ENCODE measurements around the gene BLOC1S3. TPM values are rescaled to one million over a fixed set of nuclear protein-coding genes. Genes with fewer than 3 reads are reported as not detected.

Gene BLOC1S3
- total RNA-seq, 6 experiments from 2014 or later, result 10.5 to 14.2 (median 12.2) TPM

DNA sequence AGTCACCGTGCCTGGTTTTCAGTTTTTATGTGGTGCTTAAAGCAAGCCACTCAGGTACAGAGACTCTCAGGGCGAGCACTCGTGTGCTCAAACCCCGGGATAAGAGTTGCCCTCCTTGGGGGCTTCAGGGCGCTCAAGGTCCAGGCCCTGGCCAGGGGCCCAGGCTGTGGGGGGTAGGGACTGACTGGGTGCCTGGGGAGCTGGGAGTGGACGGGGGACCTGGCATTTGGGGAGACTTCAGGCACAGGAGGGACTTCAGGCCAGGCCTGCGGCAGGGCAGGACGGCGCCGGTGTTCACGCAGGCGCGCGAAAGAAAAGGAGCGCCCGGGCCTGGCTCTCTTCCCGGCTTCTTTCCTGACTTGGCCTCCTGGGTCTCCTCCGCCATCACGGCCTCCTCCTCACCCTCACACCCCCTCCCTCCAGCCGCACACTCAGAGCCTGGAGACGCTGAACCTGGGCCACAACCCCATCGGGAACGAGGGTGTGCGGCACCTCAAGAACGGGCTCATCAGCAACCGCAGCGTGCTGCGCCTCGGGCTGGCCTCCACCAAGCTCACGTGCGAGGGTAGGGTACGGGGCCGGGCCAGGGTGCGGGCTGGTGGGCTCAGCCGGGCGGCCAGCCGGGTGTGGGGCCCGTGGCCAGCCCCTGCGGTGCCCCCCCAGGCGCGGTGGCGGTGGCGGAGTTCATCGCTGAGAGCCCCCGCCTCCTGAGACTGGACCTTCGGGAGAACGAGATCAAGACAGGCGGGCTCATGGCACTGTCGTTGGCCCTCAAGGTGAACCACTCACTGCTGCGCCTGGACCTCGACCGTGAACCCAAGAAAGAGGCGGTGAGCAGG, 33.9 kb upstream of the BLOC1S3 start:
- no peaks in the 10 kb centered on the region for H3K4me1 Mint-ChIP-seq (ENCODE audit: low read depth)

DNA sequence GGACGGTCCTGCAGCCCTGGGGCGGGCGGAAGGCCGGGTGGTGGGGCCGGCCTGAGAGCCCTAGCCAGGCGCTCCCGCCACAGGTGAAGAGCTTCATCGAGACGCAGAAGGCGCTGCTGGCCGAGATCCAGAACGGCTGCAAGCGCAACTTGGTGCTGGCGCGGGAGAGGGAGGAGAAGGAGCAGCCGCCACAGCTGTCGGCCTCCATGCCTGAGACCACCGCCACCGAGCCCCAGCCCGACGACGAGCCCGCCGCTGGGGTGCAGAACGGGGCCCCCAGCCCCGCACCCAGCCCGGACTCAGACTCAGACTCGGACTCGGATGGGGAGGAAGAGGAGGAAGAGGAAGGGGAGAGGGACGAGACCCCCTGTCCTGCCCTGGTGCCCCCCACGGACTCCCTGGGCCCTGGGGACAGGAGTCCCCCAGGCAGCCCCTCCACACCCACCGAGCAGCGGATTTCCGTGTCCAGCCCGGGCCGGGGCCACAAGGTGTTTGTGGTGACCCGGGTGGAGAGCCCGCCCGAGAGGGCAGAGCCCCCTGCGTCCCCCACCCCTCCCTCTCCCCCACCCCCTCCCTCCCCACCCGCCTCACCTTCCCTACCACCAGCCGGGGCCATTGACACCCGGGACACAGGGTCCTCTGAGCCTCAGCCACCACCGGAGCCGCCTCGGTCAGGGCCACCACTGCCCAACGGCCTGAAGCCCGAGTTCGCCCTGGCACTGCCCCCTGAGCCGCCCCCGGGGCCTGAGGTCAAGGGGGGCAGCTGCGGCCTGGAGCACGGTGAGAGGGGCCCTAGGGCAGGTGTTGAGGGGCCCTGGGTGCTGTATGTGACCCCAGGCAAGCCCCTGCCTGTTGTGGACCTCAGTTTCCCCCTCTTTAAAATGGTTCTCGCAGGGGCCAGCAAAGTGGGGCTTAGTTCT, 33.1 kb upstream of the BLOC1S3 start:
- TF ChIP-seq, protein P1, sequence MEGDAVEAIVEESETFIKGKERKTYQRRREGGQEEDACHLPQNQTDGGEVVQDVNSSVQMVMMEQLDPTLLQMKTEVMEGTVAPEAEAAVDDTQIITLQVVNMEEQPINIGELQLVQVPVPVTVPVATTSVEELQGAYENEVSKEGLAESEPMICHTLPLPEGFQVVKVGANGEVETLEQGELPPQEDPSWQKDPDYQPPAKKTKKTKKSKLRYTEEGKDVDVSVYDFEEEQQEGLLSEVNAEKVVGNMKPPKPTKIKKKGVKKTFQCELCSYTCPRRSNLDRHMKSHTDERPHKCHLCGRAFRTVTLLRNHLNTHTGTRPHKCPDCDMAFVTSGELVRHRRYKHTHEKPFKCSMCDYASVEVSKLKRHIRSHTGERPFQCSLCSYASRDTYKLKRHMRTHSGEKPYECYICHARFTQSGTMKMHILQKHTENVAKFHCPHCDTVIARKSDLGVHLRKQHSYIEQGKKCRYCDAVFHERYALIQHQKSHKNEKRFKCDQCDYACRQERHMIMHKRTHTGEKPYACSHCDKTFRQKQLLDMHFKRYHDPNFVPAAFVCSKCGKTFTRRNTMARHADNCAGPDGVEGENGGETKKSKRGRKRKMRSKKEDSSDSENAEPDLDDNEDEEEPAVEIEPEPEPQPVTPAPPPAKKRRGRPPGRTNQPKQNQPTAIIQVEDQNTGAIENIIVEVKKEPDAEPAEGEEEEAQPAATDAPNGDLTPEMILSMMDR (IDR thresholded peaks at IDR 0.05), result no peak
- H3K27me3 Mint-ChIP-seq (ENCODE audit: insufficient read depth), result peaks cover 2% of the 10 kb centered on the region; the same call in 1 of the 2 replicates
- H3K4me3 Mint-ChIP-seq, result no peak overlapping the region
- no peaks in the 10 kb centered on the region for H3K9me3 Mint-ChIP-seq
- no peak overlapping the region for H3K27ac Mint-ChIP-seq
- H3K36me3 Mint-ChIP-seq (ENCODE audit: low read depth), result peaks cover 4% of the 10 kb centered on the region; the same call in 1 of the 2 replicates
- H3K4me1 Mint-ChIP-seq (ENCODE audit: low read depth), result no peaks in the 10 kb centered on the region
- DNase-seq, result no peak

More for the DNA sequence above, 33.9 kb upstream of the BLOC1S3 start:
- Mint-ChIP-seq H3K27me3 (ENCODE audit: insufficient read depth) (peaks cover 2% of the 10 kb centered on the region; the same call in 1 of the 2 replicates), H3K9me3 (no peaks in the 10 kb centered on the region), H3K4me3 (no peak overlapping the region), H3K36me3 (ENCODE audit: low read depth) (no peaks in the 10 kb centered on the region), H3K27ac (no peak overlapping the region)
- TF ChIP-seq, protein P1 (IDR thresholded peaks at IDR 0.05), result no peak
- DNase-seq, result no peak

DNA sequence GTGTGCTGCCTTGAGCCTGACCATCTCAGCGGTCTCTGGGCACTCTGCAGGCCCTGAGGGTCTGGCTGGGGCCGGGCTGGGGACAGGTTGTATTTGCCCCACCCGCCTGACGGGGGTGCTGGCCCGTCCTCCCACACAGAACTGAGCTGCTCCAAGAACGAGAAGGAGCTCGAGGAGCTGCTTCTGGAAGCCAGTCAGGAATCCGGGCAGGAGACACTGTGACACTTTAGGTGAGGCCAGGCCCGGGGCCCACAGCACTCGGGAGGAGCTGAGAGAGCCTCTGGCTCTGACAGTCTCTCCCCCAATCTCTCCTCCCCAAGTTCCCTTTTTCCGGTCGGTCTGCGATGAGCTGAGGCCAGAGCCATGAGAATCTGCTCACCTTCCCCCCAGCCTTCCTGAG, 32.3 kb upstream of the BLOC1S3 start:
- TF ChIP-seq, protein P1 (IDR thresholded peaks at IDR 0.05), result no peak; the same call in 1 of the 2 replicates
- H3K27me3 Mint-ChIP-seq (ENCODE audit: insufficient read depth), result peaks cover 2% of the 10 kb centered on the region; the same call in 1 of the 2 replicates
- peaks cover 4% of the 10 kb centered on the region; the same call in 1 of the 2 replicates for H3K36me3 Mint-ChIP-seq (ENCODE audit: low read depth)
- no peaks in the 10 kb centered on the region for H3K4me1 Mint-ChIP-seq (ENCODE audit: low read depth)
- H3K27ac Mint-ChIP-seq, result no peak overlapping the region
- H3K9me3 Mint-ChIP-seq, result no peaks in the 10 kb centered on the region
- H3K4me3 Mint-ChIP-seq, result no peak overlapping the region
- DNase-seq, result no peak

DNA sequence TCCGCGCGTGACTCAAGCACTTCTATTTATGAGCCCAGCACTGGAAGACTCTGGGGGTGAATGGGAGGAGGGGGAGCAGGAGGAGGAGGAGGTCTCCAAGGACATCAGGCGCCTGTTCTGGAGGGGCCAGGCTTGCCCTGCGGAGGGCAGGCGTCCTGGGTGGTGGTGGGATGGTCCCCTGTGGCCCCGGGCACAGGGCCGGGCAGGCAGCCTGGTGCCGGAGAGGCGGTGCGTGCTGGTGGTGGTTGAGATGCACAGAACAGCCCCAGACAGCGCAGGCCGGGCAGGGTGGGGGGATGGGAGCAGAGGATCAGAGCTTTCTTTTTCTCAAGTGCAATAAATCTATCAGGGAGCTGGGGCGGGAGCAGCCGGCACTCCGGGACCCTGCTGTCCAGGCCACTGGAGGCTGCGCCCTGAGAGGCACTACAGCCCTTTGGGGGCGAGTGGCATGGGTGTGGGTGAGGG, 31.8 kb upstream of the BLOC1S3 start:
- no peak for DNase-seq
- Mint-ChIP-seq H3K27me3 (ENCODE audit: insufficient read depth) (peaks cover 4% of the 10 kb centered on the region), H3K36me3 (ENCODE audit: low read depth) (peaks cover 4% of the 10 kb centered on the region; the same call in 1 of the 2 replicates), H3K9me3 (no peaks in the 10 kb centered on the region), H3K27ac (no peak overlapping the region), H3K4me3 (no peak overlapping the region), H3K4me1 (ENCODE audit: low read depth) (no peaks in the 10 kb centered on the region)
- TF ChIP-seq, protein P1 (IDR thresholded peaks at IDR 0.05), result no peak

DNA sequence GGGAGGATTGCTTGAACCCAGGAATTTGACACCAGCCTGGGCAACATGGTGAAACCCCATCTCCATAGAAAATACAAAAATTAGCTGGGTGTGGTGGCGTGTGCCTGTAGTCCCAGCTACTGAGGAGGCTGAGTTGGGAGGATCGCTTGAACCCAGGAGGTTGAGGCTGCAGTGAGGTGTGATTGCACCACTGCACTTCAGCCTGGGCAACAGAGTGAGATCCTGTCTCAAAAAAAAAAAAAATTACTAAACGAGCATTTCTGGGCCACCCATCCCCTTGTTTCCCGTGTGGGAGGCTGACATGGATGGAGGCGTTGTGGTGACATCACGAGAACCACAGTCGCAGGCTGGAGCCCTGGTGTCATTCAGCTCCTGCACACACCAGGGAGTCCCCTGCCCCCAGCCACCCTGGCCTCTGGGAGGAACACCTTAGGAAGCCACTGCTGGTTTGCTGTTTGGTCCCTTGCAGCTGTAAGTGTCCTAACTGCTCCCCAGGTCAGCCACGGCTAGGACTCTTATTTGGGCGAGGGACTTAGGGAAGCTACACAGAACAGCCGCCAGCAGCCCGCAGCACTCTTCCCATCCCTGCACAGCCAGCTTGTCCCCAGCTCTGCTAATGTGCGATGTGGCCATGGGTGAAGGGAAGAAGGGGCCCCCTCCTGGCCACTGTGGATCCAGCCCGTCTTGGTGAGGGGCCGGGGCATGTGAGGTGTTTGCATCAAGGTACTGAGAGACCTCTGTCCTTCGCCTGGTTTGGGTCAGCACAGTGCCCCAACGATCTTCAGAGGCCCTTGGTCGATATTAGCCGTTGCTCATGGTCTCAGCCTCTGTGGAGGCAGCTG, 30.5 kb upstream of the BLOC1S3 start:
- Mint-ChIP-seq H3K36me3 (ENCODE audit: low read depth) (peaks cover 4% of the 10 kb centered on the region; the same call in 1 of the 2 replicates), H3K27ac (no peak overlapping the region), H3K9me3 (no peaks in the 10 kb centered on the region), H3K27me3 (ENCODE audit: insufficient read depth) (peaks cover 9% of the 10 kb centered on the region), H3K4me1 (ENCODE audit: low read depth) (no peaks in the 10 kb centered on the region), H3K4me3 (no peak overlapping the region)
- TF ChIP-seq, protein P1 (IDR thresholded peaks at IDR 0.05), result no peak; the same call in 1 of the 2 replicates
- no peak for DNase-seq
